Hematopoietic multipotent progenitor cell treated with erythropoietin and hydrocortisone succinate and interleukin-3 and kit ligand, for 17 days (in vitro differentiated cells): Measurements from ENCODE around the gene PLEKHM2.

Experiments
- DNase-seq: peaks from one replicate; pipeline ENCODE4 v3.0.0-alpha.2; 2015; ENCODE audit warnings: low spot score

Gene PLEKHM2

GRCh38 chr1:15760520-15761211 lies 76.5 kb downstream of the PLEKHM2 start:
- no peak for DNase-seq

GRCh38 chr1:15761366-15762128 lies 77.4 kb downstream of the PLEKHM2 start:
- DNase-seq = no peak

- DNase-seq = no peak
These were observed 78.4 kb downstream of the PLEKHM2 start for GRCh38 chr1:15762546-15762945.

GRCh38 chr1:15764269-15764764 lies 80.2 kb downstream of the PLEKHM2 start:
- DNase-seq = no peak

GRCh38 chr1:15764890-15765289 lies 80.8 kb downstream of the PLEKHM2 start:
- no peak for DNase-seq

GRCh38 chr1:15765495-15766194 lies 81.5 kb downstream of the PLEKHM2 start:
- DNase-seq = no peak

GRCh38 chr1:15767941-15768340 lies 83.8 kb downstream of the PLEKHM2 start:
- no peak for DNase-seq

GRCh38 chr1:15768388-15768787 lies 84.3 kb downstream of the PLEKHM2 start:
- no peak for DNase-seq

- no peak for DNase-seq
These were observed 86.3 kb downstream of the PLEKHM2 start for GRCh38 chr1:15770313-15770962.

GRCh38 chr1:15771836-15772515 lies 87.9 kb downstream of the PLEKHM2 start:
- no peak for DNase-seq

- DNase-seq = no peak
These were observed 91.6 kb downstream of the PLEKHM2 start for GRCh38 chr1:15775706-15776105.

GRCh38 chr1:15777909-15778707 lies 94.0 kb downstream of the PLEKHM2 start:
- no peak for DNase-seq
